Head of caudate nucleus (tissue), 42 donors: Measurements from ENCODE around the gene SERPINA1.

Experiments used
- DNase-seq, 42 donors: peaks; one replicate each; pipeline versions ENCODE4 v3.0.0 to v3.0.0-alpha.2; 2020 to 2021; ENCODE audit warnings: mixed read lengths in 7 of 42
- intact Hi-C: fragments of 100-400 bp; cut with DNase I; formaldehyde crosslinking; loops from one replicate; pipeline ENCODE4 v1.15.0; 2022

The SERPINA1 gene

DNA sequence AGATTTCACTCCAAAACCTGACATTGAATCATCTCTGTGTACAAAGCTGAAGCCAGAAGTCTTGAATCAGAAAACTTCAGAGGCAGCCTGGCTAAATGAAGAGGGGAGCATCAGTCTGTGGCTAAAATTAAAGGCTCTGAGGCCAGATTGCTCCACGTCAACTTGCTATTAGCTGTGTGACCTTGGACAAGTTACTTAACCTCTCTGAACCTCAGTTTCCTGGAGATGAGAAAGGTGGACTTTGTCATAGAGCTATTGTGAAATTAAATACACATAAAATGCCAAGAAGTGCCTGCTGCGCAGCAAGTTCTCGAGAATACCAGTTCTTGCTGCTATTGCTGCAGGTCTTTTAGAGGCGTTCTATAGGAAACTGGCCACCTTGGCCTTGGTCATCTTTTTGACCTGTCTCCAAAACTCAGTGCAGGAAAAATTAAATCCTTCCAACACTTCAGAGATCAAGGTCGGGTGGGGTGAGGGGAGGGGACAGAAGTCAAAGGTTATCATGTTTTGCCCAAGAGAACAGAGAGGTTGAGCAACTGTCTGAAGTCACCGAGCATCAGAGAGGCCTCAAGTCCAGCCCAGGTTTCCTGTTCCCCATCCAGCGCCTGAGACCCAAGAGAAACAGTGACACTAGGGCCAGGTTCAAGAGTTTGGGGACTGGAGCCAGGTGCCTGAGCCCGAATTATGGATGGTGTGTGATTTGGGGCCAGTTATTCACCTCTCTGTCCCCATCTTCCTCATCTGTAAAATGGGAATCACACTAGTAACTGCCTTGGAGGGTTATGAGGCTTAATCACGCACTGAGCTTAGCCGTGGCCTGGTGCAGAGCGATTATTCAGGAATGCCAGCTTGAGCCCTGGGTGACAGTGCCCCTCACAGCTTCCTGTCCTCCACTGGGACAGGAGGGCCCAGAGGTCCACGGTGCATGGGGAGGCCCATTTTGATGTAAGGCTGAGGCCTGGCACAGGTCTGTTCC, 1.1 kb downstream of the SERPINA1 start:
- intact Hi-C loops, result no loop called here
- peak in 1 of 42 donors; percentile 30 for DNase-seq

DNA sequence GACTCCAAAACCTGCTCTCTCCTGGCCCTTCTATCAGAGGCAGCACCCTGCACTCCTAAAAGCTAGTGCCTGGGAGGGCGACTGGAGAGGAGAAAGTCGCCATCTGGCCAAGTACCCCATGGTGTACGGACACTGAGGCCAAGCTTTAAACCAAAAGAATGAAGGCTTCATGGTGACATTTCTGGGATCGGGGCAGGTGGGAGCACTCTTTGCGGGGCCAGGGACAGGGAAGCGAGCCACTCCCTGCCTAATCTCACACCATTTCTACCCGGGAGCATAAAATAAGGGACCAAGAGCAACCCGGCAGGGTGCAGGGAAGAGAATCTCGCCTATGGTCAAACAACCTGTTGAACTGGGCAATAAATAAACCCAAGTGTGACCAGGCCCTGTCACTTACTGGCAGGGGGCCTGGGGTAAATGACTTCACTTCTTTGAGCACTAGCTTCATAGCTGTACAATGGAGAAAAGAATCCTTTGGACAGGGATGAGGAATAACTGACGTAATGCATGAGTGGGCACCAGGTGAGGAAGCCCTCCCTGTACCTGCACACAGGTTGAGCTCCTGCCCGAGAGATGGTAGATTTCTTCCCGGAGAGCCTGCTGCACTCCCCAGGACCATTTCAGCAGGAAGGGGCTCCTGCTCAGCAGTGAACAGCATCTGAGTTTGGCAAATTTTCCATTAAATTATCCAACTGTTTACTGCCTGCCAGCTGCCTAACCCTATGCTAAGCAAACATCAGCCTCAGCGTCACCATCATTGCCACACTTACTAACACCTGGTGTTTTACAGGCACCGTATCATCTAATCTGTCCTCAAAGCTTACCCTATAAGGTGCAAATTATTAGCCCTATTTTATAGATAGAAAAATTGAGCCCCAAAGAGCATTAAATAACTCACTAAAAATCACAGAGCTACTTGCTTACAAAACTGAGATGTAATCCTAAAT, 2.0 kb downstream of the SERPINA1 start:
- DNase-seq, result peak in 1 of 42 donors; percentile 17
- intact Hi-C loops, result no loop called here

DNA sequence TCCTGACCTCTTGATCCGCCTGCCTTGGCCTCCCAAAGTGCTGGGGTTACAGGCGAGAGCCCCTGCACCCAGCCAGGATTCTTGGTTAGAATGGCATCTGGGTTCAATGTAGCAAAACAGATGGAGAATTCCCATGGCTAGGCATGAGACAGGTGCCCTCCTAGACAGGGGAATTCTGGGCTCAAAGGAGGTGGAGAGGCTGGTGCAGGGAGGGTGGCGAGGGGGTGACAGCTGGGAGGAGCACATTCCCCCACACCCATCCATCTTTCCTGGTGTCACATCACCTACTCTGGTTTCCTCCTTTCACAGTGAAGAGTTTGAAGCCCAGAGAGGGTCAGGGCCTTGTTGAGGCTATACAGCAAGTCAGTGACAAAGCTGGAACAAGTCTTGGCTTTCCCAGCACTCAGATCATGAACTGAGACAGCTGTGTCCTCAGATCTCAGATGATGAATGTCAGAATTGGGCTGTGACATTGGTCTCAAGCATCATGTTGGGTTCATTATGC, 2.8 kb downstream of the SERPINA1 start:
- peak in 1 of 42 donors; percentile 13 for DNase-seq

DNA sequence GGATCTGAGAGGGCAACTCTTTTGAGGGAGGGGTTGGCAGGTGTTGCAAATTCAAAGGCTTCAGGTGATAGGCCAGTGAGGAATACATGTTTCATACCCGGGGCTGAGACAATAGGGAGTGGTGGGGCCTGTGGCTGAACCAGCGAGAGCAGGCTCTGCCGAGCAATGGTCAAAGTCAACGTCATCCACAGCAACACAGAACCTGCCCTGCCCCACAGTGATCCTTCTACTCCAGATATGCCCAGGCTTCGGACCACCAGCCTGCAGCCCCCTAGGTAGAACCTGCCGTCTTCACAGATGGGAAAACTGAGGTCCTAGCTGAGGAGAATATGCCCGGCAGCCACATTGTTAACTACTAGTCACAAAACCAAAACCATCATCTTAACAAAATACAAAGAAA, 4.1 kb downstream of the SERPINA1 start:
- intact Hi-C loops, result no loop called here

More for the DNA sequence above, 2.8 kb downstream of the SERPINA1 start:
- intact Hi-C loops, result no loop called here

DNA sequence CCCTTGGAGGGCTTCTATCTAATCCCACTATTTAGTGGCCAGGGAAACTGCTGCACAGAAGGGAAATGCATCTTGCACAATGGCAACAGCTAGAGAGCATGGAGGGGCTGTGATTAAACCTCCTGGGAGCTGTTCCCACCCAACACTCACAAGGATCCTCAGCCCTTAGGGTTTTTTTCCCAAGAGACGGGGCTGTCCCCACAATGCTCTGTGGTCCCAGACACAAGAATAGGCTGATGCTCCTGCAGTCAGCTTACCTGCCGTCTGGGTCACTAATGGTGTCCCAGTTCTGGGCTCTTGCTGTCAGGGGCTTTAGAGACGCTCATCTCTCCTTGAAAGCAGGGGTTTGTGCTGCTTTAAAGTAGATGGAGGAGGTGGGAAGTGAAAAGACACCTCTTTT, 4.6 kb downstream of the SERPINA1 start:
- intact Hi-C loops, result no loop called here
- DNase-seq, result peak in 1 of 42 donors; percentile 9

More for the DNA sequence above, 4.1 kb downstream of the SERPINA1 start:
- peak in 1 of 42 donors; percentile 19 for DNase-seq

DNA sequence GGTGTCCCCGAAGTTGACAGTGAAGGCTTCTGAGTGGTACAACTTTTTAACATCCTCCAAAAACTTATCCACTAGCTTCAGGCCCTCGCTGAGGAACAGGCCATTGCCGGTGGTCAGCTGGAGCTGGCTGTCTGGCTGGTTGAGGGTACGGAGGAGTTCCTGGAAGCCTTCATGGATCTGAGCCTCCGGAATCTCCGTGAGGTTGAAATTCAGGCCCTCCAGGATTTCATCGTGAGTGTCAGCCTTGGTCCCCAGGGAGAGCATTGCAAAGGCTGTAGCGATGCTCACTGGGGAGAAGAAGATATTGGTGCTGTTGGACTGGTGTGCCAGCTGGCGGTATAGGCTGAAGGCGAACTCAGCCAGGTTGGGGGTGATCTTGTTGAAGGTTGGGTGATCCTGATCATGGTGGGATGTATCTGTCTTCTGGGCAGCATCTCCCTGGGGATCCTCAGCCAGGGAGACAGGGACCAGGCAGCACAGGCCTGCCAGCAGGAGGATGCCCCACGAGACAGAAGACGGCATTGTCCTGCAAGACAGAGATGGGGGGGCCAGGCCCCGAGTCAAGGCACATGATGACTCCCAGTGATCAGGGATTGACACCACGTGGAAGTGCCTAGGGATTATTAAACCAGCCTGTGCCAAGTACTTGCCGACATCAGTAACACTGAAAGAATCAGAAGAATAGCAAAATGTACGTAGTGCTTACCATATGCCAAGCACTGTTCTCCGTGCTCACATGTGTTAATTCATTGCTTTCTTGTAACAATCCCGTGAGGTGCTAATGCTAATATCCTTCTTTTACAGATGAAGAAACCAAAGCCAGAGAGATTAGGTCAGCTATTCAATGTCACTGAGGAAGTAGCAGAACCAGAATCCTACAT, 5.4 kb downstream of the SERPINA1 start:
- DNase-seq, result peak in 3 of 42 donors; percentile 19 to 35 (median 20)
- intact Hi-C loops, result no loop called here

DNA sequence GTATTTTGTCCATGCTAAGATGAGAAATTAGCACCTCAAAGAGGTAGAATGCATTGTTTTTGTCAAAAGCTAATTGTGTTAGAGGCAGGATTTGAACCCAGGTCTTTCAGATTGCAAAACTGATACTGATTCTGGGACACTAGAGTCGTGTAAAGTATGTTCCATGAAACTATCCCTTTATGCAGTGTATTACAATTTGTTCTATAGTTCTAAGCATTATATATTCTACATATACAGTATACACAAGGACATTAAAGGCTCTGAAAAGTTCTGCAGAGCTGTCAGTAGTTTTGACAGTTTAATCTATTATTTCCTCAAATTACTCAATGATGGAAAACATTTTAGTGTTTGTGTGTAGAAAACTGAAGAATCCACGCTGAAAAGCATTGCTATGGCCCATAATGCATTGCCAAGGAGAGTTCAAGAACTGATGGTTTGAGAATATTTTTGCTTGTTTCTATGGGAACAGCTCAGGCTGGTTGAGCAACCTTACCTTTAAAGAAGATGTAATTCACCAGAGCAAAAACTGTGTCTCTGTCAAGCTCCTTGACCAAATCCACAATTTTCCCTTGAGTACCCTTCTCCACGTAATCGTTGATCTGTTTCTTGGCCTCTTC, 6.2 kb downstream of the SERPINA1 start:
- peak in 7 of 42 donors; percentile 8 to 49 (median 23) for DNase-seq
- intact Hi-C loops, result no loop called here

DNA sequence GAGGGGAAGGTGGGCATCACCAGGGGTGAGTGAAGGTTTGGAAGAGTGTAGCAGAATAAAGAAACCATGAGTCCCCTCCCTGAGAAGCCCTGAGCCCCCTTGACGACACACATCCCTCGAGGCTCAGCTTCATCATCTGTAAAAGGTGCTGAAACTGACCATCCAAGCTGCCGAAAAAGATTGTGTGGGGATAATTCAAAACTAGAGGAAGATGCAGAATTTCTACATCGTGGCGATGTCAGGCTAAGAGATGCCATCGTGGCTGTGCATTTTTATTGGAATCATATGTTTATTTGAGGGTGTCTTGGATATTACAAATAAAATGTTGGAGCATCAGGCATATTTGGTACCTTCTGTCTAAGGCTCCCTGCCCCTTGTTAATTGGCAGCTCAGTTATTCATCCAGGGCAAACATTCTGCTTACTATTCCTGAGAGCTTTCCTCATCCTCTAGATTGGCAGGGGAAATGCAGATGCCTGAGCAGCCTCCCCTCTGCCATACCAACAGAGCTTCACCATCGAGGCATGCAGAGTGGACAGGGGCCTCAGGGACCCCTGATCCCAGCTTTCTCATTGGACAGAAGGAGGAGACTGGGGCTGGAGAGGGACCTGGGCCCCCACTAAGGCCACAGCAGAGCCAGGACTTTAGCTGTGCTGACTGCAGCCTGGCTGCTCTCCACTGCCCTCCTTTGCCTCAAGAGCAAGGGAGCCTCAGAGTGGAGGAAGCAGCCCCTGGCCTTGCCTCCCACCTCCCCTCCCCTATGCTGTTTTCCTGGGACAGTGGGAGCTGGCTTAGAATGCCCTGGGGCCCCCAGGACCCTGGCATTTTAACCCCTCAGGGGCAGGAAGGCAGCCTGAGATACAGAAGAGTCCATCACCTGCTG, 7.0 kb downstream of the SERPINA1 start:
- peak in 1 of 42 donors; percentile 28 for DNase-seq
- intact Hi-C loops, result no loop called here

DNA sequence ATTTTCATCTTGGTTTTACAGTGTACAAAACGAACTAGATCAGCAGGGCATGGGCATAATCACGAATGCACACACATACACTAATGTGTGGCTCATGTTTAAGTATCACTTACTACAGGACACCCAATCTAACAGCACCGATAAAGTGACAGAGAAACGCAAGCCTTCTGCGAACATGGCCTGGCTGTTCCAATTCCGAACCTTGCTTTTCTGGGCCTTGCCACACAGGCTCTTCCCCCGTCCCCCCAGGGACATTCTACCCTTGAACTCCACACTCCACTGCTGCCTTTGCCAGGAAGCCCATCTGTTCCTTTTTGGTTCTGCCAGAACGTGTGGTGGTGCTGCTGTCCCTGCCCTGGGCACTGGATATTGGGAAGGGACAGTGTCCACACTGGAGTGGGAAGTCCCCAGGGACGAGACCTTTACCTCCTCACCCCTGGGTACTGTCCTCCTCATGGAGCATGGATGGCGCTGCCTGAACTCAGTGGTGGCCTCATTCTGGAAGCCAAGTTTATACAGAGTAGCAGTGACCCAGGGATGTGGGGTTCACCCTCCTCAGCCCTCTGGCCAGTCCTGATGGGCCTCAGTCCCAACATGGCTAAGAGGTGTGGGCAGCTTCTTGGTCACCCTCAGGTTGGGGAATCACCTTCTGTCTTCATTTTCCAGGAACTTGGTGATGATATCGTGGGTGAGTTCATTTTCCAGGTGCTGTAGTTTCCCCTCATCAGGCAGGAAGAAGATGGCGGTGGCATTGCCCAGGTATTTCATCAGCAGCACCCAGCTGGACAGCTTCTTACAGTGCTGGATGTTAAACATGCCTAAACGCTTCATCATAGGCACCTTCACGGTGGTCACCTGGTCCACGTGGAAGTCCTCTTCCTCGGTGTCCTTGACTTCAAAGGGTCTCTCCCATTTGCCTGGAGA, 7.9 kb downstream of the SERPINA1 start:
- DNase-seq, result peak in 1 of 42 donors; percentile 13
- intact Hi-C loops, result no loop called here

DNA sequence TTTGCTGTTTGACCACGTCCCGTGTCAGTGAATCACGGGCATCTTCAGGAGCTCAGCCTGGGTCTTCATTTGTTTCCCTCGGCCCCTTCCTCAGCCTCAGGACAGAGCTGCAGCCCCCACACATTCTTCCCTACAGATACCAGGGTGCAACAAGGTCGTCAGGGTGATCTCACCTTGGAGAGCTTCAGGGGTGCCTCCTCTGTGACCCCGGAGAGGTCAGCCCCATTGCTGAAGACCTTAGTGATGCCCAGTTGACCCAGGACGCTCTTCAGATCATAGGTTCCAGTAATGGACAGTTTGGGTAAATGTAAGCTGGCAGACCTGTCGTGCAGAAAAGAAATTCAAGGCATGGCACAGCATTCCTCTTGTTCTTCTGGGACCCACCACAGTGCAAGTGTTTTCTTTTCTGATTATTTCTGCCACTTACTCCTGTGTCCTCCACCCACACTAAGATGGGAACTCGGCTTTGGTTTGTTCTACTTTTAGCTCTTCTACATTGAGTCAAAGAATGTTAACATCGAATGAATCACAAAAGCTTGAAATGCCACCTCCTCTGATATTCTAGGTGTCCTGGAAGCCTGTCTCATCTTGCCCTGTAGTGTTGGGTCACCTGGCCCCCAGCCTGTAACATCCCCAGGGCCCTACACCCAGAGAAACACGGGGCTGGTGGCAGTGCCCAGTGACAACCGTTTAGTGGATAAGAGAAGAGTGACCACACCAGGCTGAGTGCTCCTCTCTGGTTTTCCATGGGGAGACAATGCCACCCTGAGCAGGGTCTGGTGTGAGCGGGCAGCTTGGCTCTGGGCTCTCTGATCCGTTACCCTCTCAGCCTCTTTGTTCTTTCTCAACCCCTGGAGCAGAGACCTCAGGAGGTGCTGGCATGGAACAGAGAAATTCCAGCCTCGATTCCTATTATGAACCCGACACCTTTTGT, 8.8 kb downstream of the SERPINA1 start:
- intact Hi-C loops, result no loop called here
- peak in 4 of 42 donors; percentile 10 to 46 (median 26) for DNase-seq

DNA sequence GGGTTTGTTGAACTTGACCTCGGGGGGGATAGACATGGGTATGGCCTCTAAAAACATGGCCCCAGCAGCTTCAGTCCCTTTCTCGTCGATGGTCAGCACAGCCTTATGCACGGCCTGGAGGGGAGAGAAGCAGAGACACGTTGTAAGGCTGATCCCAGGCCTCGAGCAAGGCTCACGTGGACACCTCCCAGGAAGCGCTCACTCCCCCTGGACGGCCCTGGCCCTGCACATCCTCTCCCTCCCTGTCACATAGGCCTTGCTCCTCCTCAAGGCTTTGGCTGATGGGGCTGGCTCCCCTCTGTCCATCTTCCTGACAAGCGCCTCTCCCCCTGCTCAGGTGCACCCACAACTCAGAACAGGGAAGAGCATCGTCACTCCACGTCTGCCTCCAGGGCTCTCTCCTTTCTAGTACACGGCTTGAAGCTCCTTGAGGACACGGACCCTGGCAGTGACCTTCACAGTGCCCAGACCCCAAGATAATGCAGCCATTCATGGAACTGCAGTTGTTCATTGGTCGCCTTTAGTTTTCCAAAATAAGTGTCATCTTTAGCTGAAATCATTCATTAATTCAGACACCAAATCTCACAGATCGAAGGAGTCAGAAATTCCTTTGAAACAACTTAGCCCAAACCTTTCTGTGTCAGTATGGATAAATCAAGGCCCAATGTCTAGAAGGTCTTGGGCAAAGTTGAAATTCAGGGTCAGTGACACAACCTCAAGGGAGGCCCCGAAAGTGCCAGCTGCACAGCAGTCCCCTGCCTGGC, 9.7 kb downstream of the SERPINA1 start:
- DNase-seq, result peak in 3 of 42 donors; percentile 7 to 19 (median 18)

DNA sequence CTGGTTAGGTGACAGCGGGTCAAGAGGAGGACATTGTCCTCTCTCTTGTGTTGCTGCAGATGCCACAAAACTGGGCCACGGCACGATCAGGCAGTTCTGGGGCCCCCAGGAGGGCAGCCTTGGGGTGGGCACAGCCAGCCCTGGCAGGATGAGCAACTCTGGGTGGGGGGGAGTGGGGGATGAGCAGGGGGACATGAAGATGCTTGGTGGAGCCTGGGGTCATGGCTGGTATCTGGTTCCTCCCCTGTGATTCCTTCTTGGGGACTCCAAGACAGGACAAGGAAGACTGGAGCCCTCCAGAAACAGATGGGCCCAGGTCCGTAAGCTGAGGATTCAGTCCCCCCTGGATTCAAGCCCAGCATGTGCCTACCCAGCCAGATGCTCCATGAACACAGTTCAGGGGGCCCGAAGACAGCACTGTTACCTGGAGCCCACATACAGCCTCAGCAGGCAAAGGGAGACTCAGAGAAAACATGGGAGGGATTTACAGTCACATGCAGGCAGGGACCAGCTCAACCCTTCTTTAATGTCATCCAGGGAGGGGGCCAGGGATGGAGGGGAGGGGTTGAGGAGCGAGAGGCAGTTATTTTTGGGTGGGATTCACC, 10.4 kb downstream of the SERPINA1 start:
- peak in 1 of 42 donors; percentile 20 for DNase-seq
- intact Hi-C loops, result no loop called here

More for the DNA sequence above, 9.7 kb downstream of the SERPINA1 start:
- intact Hi-C loops, result no loop called here
